Endothelial cell of umbilical vein (primary cell): ENCODE results near the gene MVD. TPM values are rescaled to one million over a fixed set of nuclear protein-coding genes. Genes with fewer than 3 reads are reported as not detected.

Source experiments
- BruUV-seq: library from RNA; stranded (reverse); fragments of 400-500 nt; replicated peaks from 2 replicates; lab custom pipeline; 2021; lab: Mats Ljungman, UMichigan
- CTCF ChIA-PET: fragments of 300-600, 350-600 bp; sonication (Branson Sonifier 250); formaldehyde crosslinking; loops from one replicate; lab custom pipeline; 2021; ENCODE audit warnings: antibody characterized with exemption, inconsistent platforms; lab: Charles Lee
- POLR2A ChIA-PET: fragments of 300-600, 350-600 bp; sonication (Branson Sonifier 250); formaldehyde crosslinking; loops from one replicate; lab custom pipeline; 2021; ENCODE audit warnings: antibody characterized with exemption, inconsistent platforms; lab: Charles Lee
- DNase-seq: peaks from one replicate; pipeline ENCODE4 v3.0.0-alpha.2; 2011; ENCODE audit warnings: low read depth, low spot score
- FAIRE-seq: peaks from 2 replicates; lab custom pipeline; 2011; peaks lifted over from hg19 to GRCh38; lab: Jason Lieb, UNC
- H2AFZ ChIP-seq: 2 replicates; pipeline ENCODE4 v1.6.0; 2012; ENCODE audit warnings: low read depth, low read length, control low read depth, inconsistent platforms
- H3K27ac ChIP-seq: 2 replicates; pipeline ENCODE4 v1.5.1; 2011; ENCODE audit warnings: low read depth, mild to moderate bottlenecking, control low read depth, low read length, moderate library complexity; ENCODE audit not compliant: insufficient read depth
- H3K27me3 ChIP-seq, 2 experiments: 2 replicates each; pipeline versions ENCODE4 v1.6.0 to v1.6.1; 2011; ENCODE audit warnings: low read length in 2 of 2, mixed read lengths in 1 of 2; ENCODE audit not compliant: control insufficient read depth in 2 of 2, insufficient read depth in 2 of 2
- H3K36me3 ChIP-seq, 2 experiments: 2 replicates in 1 of 2; 3 replicates in 1 of 2; pipeline ENCODE4 v1.5.1; 2011; ENCODE audit warnings: low read length in 2 of 2, mild to moderate bottlenecking in 1 of 2, moderate library complexity in 1 of 2; ENCODE audit not compliant: control insufficient read depth in 2 of 2, insufficient read depth in 2 of 2; ENCODE audit errors: extremely low read depth in 1 of 2
- H3K4me1 ChIP-seq: 3 replicates; pipeline ENCODE4 v1.5.1; 2011; ENCODE audit warnings: mild to moderate bottlenecking, low read length; ENCODE audit not compliant: control insufficient read depth, insufficient read depth; ENCODE audit errors: extremely low read depth
- H3K4me2 ChIP-seq: 2 replicates; pipeline ENCODE4 v1.6.1; 2011; ENCODE audit warnings: low read length, control low read depth, mixed read lengths; ENCODE audit not compliant: insufficient read depth
- H3K4me3 ChIP-seq, 3 experiments: fragments of 200-600 bp in 1 of 3; sonication (generic), shearing (Covaris generic) in 1 of 3; replicated peaks in 1 of 3; 2 replicates each; pipeline ENCODE4 v1.5.1; 2011 to 2016; ENCODE audit warnings: control low read depth in 3 of 3, low read length in 3 of 3, mild to moderate bottlenecking in 2 of 3, inconsistent platforms in 1 of 3, low read depth in 1 of 3, moderate library complexity in 1 of 3; ENCODE audit not compliant: insufficient read depth in 1 of 3
- H3K79me2 ChIP-seq: 2 replicates; pipeline ENCODE4 v1.6.0; 2012; ENCODE audit warnings: low read length, inconsistent platforms; ENCODE audit not compliant: control insufficient read depth, insufficient read depth
- H3K9ac ChIP-seq: replicated peaks from 2 replicates; pipeline ENCODE3; 2011; ENCODE audit warnings: low read length, control low read depth; ENCODE audit not compliant: insufficient read depth; ENCODE audit errors: extremely low read depth
- H3K9me1 ChIP-seq: replicated peaks from 3 replicates; pipeline ENCODE4 v1.6.0; 2011; ENCODE audit warnings: mild to moderate bottlenecking, low read length; ENCODE audit not compliant: control insufficient read depth, insufficient read depth; ENCODE audit errors: extremely low read depth
- H3K9me3 ChIP-seq: replicated peaks from 2 replicates; pipeline ENCODE4 v1.5.1; 2012; ENCODE audit warnings: low read length, inconsistent platforms; ENCODE audit not compliant: control insufficient read depth, insufficient read depth
- H4K20me1 ChIP-seq: replicated peaks from 2 replicates; pipeline ENCODE3; 2011; ENCODE audit warnings: mild to moderate bottlenecking, low read length; ENCODE audit not compliant: control insufficient read depth, insufficient read depth; ENCODE audit errors: extremely low read depth
- EZH2 ChIP-seq: IDR thresholded peaks from 2 replicates; pipeline ENCODE4 v1.6.1; 2012; ENCODE audit warnings: borderline replicate concordance, low read depth, mild to moderate bottlenecking, moderate library complexity, low read length, inconsistent platforms; ENCODE audit not compliant: severe bottlenecking
- FOS ChIP-seq: IDR thresholded peaks from 2 replicates; pipeline ENCODE4 v1.6.1; 2011; ENCODE audit warnings: mild to moderate bottlenecking, low read length, moderate library complexity, borderline replicate concordance; ENCODE audit not compliant: insufficient read depth
- GATA2 ChIP-seq: IDR thresholded peaks from 2 replicates; pipeline ENCODE4 v1.7.0; 2011; ENCODE audit warnings: low read depth, mild to moderate bottlenecking, moderate library complexity, mixed read lengths, low read length; ENCODE audit not compliant: insufficient read length, insufficient read depth
- JUN ChIP-seq: IDR thresholded peaks from 2 replicates; pipeline ENCODE4 v1.6.1; 2011; ENCODE audit warnings: borderline replicate concordance, low read depth; ENCODE audit not compliant: insufficient read length, insufficient read depth
- MYC ChIP-seq: IDR thresholded peaks from one replicate; pipeline ENCODE4 v1.6.1; 2011; ENCODE audit warnings: mild to moderate bottlenecking, low read depth, low read length
- POLR2A ChIP-seq: IDR thresholded peaks from 2 replicates; pipeline ENCODE4 v1.6.1; 2012; ENCODE audit warnings: low read depth, mild to moderate bottlenecking, control low read depth, low read length
- POLR2AphosphoS5 ChIP-seq: IDR thresholded peaks from 2 replicates; pipeline ENCODE4 v1.6.1; 2012; ENCODE audit warnings: low read depth, mild to moderate bottlenecking, control low read depth, low read length, moderate library complexity; ENCODE audit not compliant: insufficient read depth
- dilution Hi-C: fragments of 300-500 bp; cut with MboI; formaldehyde crosslinking; loops from one replicate; pipeline ENCODE4 v1.15.0; 2019; ENCODE audit warnings: low sequenced_read_pairs; ENCODE audit not compliant: extremely low pct_ligation_motif_present
- intact Hi-C: fragments of 100-400 bp; cut with micrococcal nuclease; formaldehyde crosslinking; loops from one replicate; pipeline ENCODE4 v1.10.0; 2022
- polyA plus RNA-seq, 4 experiments: library from polyadenylated mRNA; depleted of rRNA in 3 of 4; stranded (reverse) in 3 of 4; unstranded in 1 of 4; fragments of >200 nt; gene quantifications; 2 replicates each; pipeline versions ENCODE4 v1.2.1 to v1.2.3, GENCODE V29; 2011 to 2012; ENCODE audit warnings: missing spikeins in 1 of 4
- total RNA-seq: library from RNA; stranded (reverse); gene quantifications from 2 replicates; pipeline ENCODE4 v1.2.3, GENCODE V29; 2021
- TF ChIP-seq, protein P1 (sequence below): IDR thresholded peaks from 2 replicates; pipeline ENCODE4 v1.6.1; 2011; ENCODE audit not compliant: insufficient read depth, insufficient read length
- TF ChIP-seq, protein P2 (sequence below), 2 donors: IDR thresholded peaks; 1 replicate in 1 of 2; 2 replicates in 1 of 2; pipeline ENCODE4 v1.5.1; 2011; ENCODE audit warnings: low read length in 2 of 2, mild to moderate bottlenecking in 2 of 2, moderate library complexity in 2 of 2, control low read depth in 1 of 2, inconsistent platforms in 1 of 2, low read depth in 1 of 2; ENCODE audit not compliant: insufficient read depth in 1 of 2; ENCODE audit errors: extremely low read depth in 1 of 2

Gene MVD
- total and polyA plus RNA-seq, 2 donors (not counting 3 experiments of a cell fraction or from before 2014, with no cell fraction given): 64.4 to 142 TPM

DNA sequence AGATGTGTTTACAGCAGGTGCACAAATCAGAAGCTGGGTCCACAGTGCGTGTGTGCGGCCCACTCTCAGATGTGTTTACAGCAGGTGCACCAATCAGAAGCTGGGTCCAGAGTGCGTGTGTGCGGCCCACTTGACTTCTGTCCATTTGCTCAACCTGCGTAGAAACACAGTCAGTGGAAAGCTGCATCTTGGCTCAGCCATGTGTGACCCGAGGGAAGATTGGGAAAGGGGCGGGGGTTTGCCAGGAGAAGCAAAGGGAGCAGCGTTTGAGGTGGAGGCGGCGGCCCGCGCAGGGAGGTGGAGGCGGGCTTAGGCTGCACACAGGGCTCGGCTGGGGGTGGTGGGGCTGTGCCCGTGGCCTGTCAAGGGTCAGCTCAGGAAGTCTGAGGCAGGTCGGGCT is 47.7 kb upstream of the MVD start:
- no peak for FAIRE-seq
- ChIA-PET CTCF (interaction anchor here (1.4 kb wide), 1 partner anchor 27 kb away, joined by 3 read pairs; no protein-coding TSS in a partner anchor), POLR2A (no interaction called here)
- H3K27me3 ChIP-seq: no peaks in the 10 kb centered on the region
- H3K4me2 ChIP-seq: no peak overlapping the region
- dilution Hi-C loops: no loop called here
- H3K9ac ChIP-seq: no peak overlapping the region
- peaks cover 8 to 24% of the 10 kb centered on the region in 2 experiments for H3K36me3 ChIP-seq
- no peaks in the 10 kb centered on the region for H4K20me1 ChIP-seq
- peaks cover 5% of the 10 kb centered on the region for H3K4me1 ChIP-seq
- H3K9me1 ChIP-seq: no peaks in the 10 kb centered on the region
- H3K4me3 ChIP-seq: no peak overlapping the region
- peaks cover 29% of the 10 kb centered on the region for H3K79me2 ChIP-seq
- no peaks in the 10 kb centered on the region for H3K9me3 ChIP-seq
- no peak for TF ChIP-seq GATA2
- TF ChIP-seq FOS: no peak
- TF ChIP-seq MYC: no peak
- TF ChIP-seq, protein P1, sequence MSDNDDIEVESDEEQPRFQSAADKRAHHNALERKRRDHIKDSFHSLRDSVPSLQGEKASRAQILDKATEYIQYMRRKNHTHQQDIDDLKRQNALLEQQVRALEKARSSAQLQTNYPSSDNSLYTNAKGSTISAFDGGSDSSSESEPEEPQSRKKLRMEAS: no peak
- H3K27ac ChIP-seq: no peak overlapping the region
- no TSS peak for BruUV-seq
- DNase-seq: no peak
- H2AFZ ChIP-seq: no peak overlapping the region
- intact Hi-C loops: no loop called here

DNA sequence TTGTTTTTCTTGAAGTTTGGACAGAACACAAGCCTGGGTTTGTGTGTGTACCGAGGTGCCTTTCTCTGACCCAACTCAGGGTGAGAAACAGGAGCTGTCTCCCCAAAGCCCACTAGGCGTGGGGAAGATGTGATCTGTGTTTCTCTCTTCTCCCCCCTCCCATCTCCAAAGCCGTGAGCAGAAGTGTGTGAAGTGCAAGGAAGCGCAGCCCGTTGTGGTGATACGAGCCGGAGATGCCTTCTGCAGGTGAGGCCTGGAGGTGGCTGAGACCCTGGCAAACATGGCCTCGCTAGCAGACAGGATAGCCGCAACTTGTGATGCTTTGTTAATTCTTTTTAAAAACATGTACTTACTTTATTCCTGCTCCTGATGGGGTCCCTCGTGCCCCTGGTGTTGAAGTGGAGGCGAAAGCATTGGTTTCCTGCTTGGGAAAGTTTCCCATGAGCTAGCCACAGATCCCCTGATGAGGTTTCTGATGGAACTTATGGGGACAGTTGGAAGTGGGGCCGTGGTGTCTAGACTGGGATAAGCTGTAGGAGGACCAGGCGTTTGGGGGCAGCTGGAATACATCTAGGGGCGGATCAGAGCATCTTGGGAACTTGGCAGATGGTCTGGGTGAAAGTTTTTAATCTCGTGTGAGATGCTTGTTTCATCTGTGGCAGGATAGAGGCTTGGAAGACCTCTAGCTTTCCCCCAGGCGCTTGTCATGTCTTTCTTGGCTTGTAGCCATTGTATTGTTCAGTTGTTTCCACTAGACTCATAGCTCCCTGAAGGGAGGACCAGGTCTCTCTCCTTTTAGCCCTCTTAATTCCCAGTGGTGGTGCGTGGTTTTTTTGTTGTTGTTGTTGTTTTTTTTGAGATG is 44.3 kb upstream of the MVD start:
- Histone ChIP-seq H3K4me2 (peak overlapping the region; percentile 72), H3K9me1 (no peaks in the 10 kb centered on the region), H3K9me3 (no peaks in the 10 kb centered on the region), H3K27me3 (no peaks in the 10 kb centered on the region), H2AFZ (no peak overlapping the region), H4K20me1 (no peaks in the 10 kb centered on the region), H3K36me3 (peaks cover 0 to 3% of the 10 kb centered on the region in 2 experiments), H3K9ac (peak overlapping the region; percentile 42), H3K27ac (peak overlapping the region; percentile 0), H3K4me1 (peaks cover 37% of the 10 kb centered on the region), H3K4me3 (peak overlapping the region; percentile 34 to 90 (median 69)), H3K79me2 (peaks cover 58% of the 10 kb centered on the region)
- no TSS peak for BruUV-seq
- peak; percentile 21 for FAIRE-seq
- DNase-seq: no peak
- ChIA-PET CTCF (interaction anchor here (4.3 kb wide), 1 partner anchor 30 kb away, joined by 25 read pairs; no protein-coding TSS in a partner anchor), POLR2A (no interaction called here)
- TF ChIP-seq GATA2: no peak
- no peak for TF ChIP-seq POLR2A
- no peak for TF ChIP-seq EZH2
- TF ChIP-seq POLR2AphosphoS5: no peak
- TF ChIP-seq, protein P1: no peak
- no peak for TF ChIP-seq MYC
- no peak for TF ChIP-seq FOS
- no peak for TF ChIP-seq JUN
- TF ChIP-seq, protein P2, sequence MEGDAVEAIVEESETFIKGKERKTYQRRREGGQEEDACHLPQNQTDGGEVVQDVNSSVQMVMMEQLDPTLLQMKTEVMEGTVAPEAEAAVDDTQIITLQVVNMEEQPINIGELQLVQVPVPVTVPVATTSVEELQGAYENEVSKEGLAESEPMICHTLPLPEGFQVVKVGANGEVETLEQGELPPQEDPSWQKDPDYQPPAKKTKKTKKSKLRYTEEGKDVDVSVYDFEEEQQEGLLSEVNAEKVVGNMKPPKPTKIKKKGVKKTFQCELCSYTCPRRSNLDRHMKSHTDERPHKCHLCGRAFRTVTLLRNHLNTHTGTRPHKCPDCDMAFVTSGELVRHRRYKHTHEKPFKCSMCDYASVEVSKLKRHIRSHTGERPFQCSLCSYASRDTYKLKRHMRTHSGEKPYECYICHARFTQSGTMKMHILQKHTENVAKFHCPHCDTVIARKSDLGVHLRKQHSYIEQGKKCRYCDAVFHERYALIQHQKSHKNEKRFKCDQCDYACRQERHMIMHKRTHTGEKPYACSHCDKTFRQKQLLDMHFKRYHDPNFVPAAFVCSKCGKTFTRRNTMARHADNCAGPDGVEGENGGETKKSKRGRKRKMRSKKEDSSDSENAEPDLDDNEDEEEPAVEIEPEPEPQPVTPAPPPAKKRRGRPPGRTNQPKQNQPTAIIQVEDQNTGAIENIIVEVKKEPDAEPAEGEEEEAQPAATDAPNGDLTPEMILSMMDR (IDR thresholded peaks at IDR 0.05; ENCODE audit: extremely low read depth in 1 of 2, insufficient read depth in 1 of 2, low read depth in 1 of 2, low read length in 2 of 2): no peak
- intact Hi-C loops: no loop called here
- dilution Hi-C loops: no loop called here
